SW480 (cell line): ENCODE data around the gene FBXO7.
"Not testable (repeated sequence)": the region's sequence is repeated elsewhere in the genome, so short reads cannot be mapped to it uniquely, and the experiment has no call there.

Source experiments
- DNase-seq: peaks from one replicate; pipeline ENCODE4 v3.0.0-alpha.2; 2016; ENCODE audit warnings: low spot score

Gene FBXO7

DNA sequence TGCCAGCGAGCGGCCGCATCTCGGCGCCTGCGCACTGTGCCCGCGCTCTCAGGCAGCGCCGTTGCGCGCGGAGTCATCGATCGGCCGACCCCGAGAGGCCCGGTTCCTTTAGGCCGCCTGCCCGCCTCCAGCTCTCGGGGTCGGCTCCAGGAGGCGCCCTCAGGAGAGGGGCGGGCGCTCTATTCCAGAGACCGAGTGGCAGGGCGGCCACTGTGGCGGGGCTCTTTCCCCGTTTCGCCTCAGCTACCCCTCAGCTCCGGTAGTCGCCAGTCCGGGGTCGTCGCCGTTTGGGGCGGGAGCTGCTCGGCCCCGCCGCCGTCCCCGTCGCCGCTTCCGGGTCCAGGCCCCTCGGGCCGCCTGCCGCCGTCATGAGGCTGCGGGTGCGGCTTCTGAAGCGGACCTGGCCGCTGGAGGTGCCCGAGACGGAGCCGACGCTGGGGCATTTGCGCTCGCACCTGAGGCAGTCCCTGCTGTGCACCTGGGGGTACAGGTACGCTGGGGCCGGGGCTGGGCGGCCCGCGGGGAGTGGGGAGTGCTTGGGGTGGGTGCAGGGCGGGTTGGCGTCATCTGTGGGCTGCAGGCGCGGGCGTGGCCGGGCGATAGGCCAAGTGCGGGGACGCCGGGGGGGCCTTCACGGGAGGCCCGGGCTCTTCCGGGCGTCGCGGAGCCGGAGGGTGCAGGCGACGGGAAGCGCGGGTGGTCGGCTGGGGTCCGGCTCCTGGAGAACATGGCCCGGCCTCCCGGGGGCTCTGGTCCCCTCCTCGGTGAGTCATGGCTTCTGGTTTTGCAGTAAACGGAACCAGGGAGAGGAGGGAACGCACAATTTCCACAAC is at the start of gene FBXO7:
Gene FBXO7 (plus strand): TSS at position 177 of the 833 bp plus-strand sequence. CDS start 192 bp downstream, at position 369.
- peak; percentile 85 for DNase-seq

DNA sequence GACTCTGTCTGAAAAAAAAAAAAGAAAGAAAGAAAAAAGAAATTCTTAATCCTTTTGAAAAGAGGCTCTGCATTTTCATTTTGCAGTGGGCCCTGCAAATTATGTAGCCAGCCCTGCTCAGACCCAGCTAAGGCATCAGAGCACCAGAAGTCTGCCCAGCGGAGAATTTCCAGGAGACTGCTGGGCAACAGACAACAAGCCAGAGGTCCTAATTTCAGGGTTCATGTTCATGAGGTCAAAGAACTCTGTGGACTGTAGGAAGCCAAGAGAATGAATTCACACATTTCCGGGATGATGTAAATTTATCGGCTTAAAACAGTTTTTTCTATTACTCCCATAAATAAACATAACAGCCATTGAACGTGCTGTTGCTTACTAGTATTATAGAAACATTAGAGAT is 47.7 kb upstream of the FBXO7 start:
- DNase-seq: no peak

DNA sequence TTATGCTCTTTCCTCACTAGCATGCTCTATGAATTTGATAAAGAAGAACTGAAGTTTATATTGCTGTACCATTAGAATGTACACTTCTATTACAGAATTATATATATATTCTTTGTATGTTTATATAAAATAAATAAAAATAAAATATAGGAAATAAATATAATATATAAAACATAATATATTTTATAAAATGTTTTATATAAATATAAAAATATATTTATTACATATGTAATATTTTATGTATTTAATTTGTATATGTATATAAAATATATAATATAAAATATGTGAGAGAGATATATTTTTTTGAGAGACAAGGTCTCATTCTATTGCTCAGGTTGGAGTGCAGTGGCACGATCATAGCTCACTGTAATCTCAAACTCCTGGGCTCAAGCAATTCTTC is 44.3 kb upstream of the FBXO7 start:
- no peak for DNase-seq

DNA sequence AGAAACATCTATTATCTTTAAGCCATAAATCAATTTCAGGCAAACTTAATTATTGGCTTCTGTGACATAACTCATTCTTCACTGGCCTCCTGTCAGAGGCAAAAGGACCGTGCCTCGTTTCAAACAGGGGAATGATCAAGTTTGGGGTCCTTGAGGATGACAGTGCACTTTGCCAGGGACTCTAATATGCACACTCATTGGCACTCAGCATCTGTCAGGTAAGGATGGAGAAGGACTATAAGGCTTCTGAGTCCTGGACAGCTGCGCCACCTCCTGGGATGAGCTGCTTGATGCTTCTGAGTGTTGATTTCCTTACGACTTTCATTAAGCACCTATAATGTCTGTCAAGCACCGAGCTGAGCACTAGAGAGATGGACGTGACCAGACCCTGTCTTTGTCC is 30.5 kb upstream of the FBXO7 start:
- peak; percentile 46 for DNase-seq

GRCh38 chr22:32446321-32446720 is 28.3 kb upstream of the FBXO7 start:
- no peak for DNase-seq

DNA sequence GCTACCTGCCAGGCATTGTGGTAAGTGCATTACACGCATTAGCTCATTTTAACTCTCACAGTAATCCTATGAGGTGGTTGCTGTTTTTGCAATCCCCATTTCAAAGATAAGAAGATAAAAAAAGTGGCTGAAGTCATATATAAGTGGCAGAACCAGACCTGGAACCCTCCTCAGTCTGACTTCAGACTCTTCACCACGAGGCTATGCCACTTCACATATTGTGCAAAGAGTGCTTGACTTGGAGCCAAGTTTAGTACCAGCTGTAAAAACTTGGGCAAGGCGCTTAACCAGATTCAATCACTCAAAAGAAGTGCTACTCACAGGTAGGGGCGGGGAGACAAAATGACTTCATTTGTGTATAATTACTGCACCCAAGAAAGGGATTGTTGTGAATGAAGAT is 25.6 kb upstream of the FBXO7 start:
- DNase-seq: no peak

DNA sequence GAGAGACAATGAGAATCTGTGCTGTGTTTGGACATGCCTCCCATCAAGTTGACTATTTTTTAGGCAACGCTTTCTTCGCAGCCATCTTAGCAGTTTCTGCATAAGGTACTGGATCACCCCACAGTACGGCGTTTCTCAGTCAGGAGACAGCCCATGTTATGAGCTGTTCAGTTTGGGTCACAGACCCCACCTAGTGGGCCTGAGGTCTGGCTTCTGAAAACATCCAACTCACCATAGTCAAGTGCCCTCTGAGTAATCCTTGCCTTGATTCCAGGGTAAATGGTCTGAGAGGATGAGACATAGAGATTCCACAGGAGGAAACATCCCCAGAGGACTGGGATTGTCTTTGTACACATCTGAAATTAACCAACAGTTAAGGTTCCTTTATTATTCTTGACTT is 17.6 kb upstream of the FBXO7 start:
- DNase-seq: no peak

- no peak for DNase-seq
Measured at GRCh38 chr22:32462452-32462851, 12.2 kb upstream of the FBXO7 start.

DNA sequence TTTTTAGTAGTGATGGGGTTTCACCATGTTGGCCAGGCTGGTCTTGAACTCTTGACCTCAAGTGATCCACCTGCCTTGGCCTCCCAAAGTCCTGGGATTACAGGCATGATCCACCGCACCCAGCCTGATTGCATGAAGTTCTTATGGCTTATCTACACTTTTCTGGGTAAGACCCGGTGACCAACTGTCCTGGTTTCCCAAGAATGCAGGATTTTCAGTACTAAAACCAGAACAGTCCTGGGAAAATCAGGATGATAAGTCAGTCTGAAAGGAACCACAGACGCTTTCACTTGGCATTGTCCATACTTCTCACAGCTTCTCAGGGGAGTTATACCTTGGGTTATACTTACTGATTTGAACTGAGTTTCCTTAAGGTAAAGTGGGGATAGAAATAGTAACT is 8.9 kb upstream of the FBXO7 start:
- DNase-seq: no peak

GRCh38 chr22:32466496-32466895 is 8.1 kb upstream of the FBXO7 start:
- DNase-seq: peak; percentile 49

DNA sequence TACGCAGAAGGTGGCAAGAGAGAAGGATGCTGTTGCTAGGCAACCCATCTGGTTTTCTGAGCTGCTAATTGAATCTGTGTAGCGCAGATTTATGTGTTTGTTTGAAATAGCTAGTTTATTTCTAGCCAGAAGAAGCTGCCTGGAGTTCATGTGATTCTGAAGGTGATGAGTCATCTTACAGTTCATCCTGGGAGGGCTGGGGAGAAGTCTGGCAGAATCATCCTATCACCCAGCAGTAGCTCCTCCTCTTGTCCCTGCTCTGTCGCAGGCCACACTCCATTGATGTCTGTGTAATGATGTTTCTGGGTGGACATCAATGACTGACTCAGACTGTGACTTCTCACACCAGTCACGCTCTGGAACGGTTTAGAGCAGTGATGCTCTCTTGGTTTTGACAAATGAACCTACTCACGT is 4.8 kb upstream of the FBXO7 start:
- DNase-seq: peak; percentile 61

DNA sequence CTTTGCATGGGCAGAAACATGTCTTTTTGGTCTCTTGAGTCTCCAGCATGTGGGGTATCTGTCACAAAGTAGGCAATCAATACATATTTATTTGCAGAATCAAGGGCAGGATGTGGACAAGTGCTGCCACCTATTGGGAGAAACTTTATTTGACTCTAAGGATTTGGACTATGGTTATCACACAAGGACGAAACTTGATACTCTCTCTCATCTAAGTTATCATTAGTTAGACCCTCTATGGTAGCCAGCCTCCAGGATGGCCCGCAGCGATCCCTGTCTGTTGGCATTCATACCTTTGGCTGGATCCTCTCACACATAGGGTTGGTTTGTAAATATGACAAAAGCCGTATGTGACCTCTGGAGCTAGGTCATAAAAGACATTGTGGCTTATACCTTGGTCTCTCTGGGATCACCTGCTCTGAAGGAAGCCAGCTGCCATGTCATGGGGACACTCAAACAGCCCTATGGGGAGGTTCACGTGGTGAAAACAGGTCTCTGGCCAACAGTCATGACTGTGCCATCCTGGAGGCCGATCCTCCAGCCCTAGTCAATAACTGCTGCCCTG is 1.1 kb upstream of the FBXO7 start:
- peak; percentile 63 for DNase-seq

DNA sequence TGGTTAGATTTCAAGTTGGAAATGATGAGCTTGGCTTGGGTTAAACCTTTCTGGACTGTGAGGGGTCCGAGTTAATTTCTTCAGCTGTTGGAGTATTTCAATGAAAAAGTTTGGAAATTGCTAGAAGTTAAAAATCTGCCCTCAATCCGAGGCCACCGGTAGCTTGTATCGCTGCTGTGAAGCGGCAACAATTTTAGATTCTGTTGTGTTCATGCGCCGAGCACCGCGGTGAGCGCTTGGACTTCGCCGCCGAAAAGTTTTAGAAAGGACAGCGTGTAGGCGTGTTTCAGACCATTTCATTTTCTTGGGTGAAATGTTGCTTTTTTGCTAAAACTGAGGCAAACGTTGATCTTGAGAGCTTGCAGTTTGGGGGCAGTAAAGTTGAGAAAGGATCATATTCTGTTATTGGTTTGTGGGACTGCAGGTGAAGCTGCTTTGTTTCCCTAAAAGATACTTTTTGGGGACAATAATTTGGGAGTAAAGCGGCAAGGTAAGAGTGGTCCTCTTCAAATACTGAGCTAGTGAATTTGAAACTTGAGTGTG is 928 bp downstream of the FBXO7 start:
- peak; percentile 19 for DNase-seq

GRCh38 chr22:32476281-32477195 is 1.9 kb downstream of the FBXO7 start:
- no peak for DNase-seq

GRCh38 chr22:32477596-32477995 is 3.0 kb downstream of the FBXO7 start:
- no peak for DNase-seq

GRCh38 chr22:32478552-32478951 is 3.9 kb downstream of the FBXO7 start:
- DNase-seq: not testable (repeated sequence)

DNA sequence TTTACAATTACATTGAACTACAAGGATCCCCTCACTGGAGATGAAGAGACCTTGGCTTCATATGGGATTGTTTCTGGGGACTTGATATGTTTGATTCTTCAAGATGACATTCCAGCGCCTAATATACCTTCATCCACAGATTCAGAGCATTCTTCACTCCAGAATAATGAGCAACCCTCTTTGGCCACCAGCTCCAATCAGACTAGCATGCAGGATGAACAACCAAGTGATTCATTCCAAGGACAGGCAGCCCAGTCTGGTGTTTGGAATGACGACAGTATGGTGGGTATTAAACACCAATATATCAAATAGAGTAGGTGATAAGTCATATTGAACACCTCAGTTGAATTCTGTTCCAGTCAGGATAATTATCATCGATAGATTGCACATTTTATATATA is 4.4 kb downstream of the FBXO7 start:
- DNase-seq: no peak

DNA sequence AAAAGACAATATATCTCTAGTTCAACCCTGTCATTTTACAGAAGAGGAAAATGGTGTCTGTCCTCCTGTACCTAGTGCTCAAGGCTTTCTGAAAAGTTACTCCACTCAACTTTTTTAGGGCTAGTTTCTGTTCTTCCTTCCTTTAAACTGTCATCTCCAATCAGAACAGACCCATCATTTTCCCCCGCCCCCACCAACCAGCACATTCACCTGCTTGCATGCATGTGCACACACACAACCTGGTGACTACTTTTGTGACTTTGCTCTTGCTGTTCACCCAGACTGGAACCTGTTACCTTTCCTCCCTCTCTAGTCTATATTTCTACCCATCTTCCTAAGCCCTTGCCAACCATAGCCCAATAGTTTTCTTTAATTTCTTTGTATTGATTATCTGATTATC is 5.6 kb downstream of the FBXO7 start:
- DNase-seq: no peak

- DNase-seq: no peak
Measured at GRCh38 chr22:32482708-32483107, 8.1 kb downstream of the FBXO7 start.

DNA sequence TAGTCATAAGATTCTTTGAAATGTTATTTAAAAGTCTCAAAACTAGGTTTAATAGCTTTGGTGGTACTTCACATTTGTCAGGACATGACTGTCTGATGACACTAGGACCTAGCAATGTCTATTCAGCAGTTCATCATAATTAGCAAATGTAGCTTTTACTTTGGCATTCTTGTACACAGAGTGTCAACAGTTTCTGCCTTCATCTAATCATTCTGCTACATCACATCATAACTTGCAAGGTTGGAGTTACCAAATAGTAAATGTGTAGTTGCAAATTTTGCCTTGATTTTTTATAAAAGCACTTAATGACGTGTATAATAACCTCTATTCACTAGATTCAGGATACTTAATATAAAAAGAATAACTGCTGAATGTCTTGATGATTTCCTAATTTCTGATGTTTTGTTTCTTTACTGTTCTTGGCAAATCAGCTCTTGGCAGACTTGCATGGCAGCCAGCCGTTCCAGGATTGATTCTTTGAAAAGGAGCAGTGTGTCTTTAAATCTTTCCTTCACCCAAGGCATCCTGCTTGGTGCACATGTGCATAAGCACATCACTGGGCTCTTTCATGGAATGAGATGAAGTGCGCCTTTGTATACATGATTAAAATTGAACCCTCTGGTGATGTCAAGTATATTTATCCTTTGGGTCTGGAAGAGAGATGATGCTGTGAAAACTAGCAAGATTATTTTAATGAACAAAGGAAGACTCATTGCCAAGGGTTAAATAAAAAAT is 12.2 kb downstream of the FBXO7 start:
- no peak for DNase-seq

DNA sequence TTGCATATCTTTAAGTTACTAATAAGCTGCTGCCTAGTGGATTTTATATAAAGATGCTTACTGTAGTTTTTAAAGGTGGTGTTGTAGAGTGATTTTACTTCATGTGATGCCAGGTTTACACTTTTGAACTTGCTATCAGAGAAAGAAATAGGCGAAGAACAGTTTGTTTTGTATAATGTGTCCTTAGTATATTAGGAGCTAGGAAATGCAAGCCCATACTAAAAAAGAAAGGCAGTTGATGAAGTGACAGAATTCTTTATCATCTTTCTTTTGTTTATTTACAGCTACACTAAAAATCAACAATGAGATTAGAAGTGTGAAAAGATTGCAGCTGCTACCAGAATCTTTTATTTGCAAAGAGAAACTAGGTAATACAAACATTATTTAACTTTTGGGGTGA is 12.8 kb downstream of the FBXO7 start:
- no peak for DNase-seq

GRCh38 chr22:32489377-32489776 is 14.8 kb downstream of the FBXO7 start:
- DNase-seq: no peak
